Prostate gland (tissue), 2 donors: ENCODE data around the gene UVRAG. TPM values are rescaled to one million over a fixed set of nuclear protein-coding genes. Genes with fewer than 3 reads are reported as not detected.

Experiments
- DNase-seq: peaks from one replicate; pipeline ENCODE4 v3.0.0-alpha.2; 2019; ENCODE audit warnings: low spot score
- H3K27ac ChIP-seq, 2 donors: fragments of 200-600 bp; sonication (generic); 2 replicates each; pipeline ENCODE4 v1.5.1; 2017 to 2019
- H3K27me3 ChIP-seq: fragments of 200-600 bp; sonication (generic); replicated peaks from 2 replicates; pipeline ENCODE4 v1.5.1; 2019; ENCODE audit not compliant: insufficient read depth
- H3K36me3 ChIP-seq, 2 donors: fragments of 200-600 bp; sonication (generic); 1 replicate in 1 of 2; 2 replicates in 1 of 2; pipeline versions ENCODE4 v1.5.1 to v1.8.1; 2017 to 2019
- H3K4me1 ChIP-seq: fragments of 200-600 bp; sonication (generic); replicated peaks from 2 replicates; pipeline ENCODE4 v1.5.1; 2019
- H3K4me3 ChIP-seq, 2 donors: fragments of 200-600 bp; sonication (generic); 2 replicates each; pipeline ENCODE4 v1.5.1; 2017 to 2019
- H3K9me3 ChIP-seq: fragments of 200-600 bp; sonication (generic); 2 replicates; pipeline ENCODE4 v1.5.1; 2017
- CTCF ChIP-seq, 4 experiments: fragments of 200-600 bp in 2 of 4; fragments of 450-650 bp in 2 of 4; sonication (generic) in 2 of 4; IDR thresholded peaks; 1 replicate in 3 of 4; 2 replicates in 1 of 4; pipeline ENCODE4 v1.5.1; 2016 to 2019; ENCODE audit warnings: antibody characterized with exemption in 4 of 4, mild to moderate bottlenecking in 2 of 4, moderate library complexity in 2 of 4
- POLR2A ChIP-seq: fragments of 450-650 bp; IDR thresholded peaks from one replicate; pipeline ENCODE4 v1.6.1; 2016; ENCODE audit warnings: antibody characterized with exemption, mild to moderate bottlenecking
- POLR2AphosphoS5 ChIP-seq: sonication (generic); formaldehyde crosslinking; IDR thresholded peaks from one replicate; pipeline ENCODE4 v1.6.1; 2017; ENCODE audit warnings: antibody characterized with exemption
- WGBS: methylation state at CpG from one replicate; pipeline ENCODE4 v1.1.5; 2018; 5-methylcytosine and 5-hydroxymethylcytosine counted together
- intact Hi-C: fragments of 100-400 bp; cut with DNase I; formaldehyde crosslinking; loops from one replicate; pipeline ENCODE4 v1.14.2; 2022
- total RNA-seq, 2 donors: library from RNA; depleted of rRNA; stranded (reverse); fragments of >200 nt; gene quantifications; one replicate each; pipeline ENCODE4 v1.1.0, GENCODE V29; 2016

The UVRAG gene
- total RNA-seq, 2 donors from 2014 or later = 13.9 to 25.2 TPM

- H3K4me1 ChIP-seq = no peaks in the 10 kb centered on the region
- no peak for DNase-seq
- no peaks in the 10 kb centered on the region for H3K36me3 ChIP-seq
- no peak overlapping the region for H3K4me3 ChIP-seq
- intact Hi-C loops = no loop called here
- TF ChIP-seq POLR2AphosphoS5 (no peak), POLR2A (no peak), CTCF (IDR thresholded peaks at IDR 0.05) (no peak)
- no peaks in the 10 kb centered on the region for H3K9me3 ChIP-seq
- 94% methylated on average over 3 of the region's 3 CpGs for WGBS
- H3K27ac ChIP-seq = no peak overlapping the region
- H3K27me3 ChIP-seq = no peaks in the 10 kb centered on the region
These were observed 273.5 kb downstream of the UVRAG start for GRCh38 chr11:76088511-76088910.

- no peaks in the 10 kb centered on the region for H3K36me3 ChIP-seq
- no peak overlapping the region for H3K27ac ChIP-seq
- DNase-seq = no peak
- intact Hi-C loops = no loop called here
- no peaks in the 10 kb centered on the region for H3K4me1 ChIP-seq
- WGBS = 95% methylated on average over 2 of the region's 2 CpGs
- H3K9me3 ChIP-seq = no peaks in the 10 kb centered on the region
- no peak for TF ChIP-seq POLR2A
- TF ChIP-seq CTCF (IDR thresholded peaks at IDR 0.05) = no peak
- no peak for TF ChIP-seq POLR2AphosphoS5
- no peaks in the 10 kb centered on the region for H3K27me3 ChIP-seq
- H3K4me3 ChIP-seq = no peak overlapping the region
These were observed 275.2 kb downstream of the UVRAG start for GRCh38 chr11:76090174-76090573.

GRCh38 chr11:76090821-76091220 lies 275.8 kb downstream of the UVRAG start:
- DNase-seq = no peak
- intact Hi-C loops = no loop called here
- H3K4me3 ChIP-seq = no peak overlapping the region
- TF ChIP-seq CTCF (IDR thresholded peaks at IDR 0.05) = no peak
- no peak for TF ChIP-seq POLR2AphosphoS5
- WGBS = 98% methylated on average over 1 of the region's 1 CpG
- H3K9me3 ChIP-seq = no peaks in the 10 kb centered on the region
- no peak overlapping the region for H3K27ac ChIP-seq
- H3K27me3 ChIP-seq = no peaks in the 10 kb centered on the region
- no peaks in the 10 kb centered on the region for H3K36me3 ChIP-seq
- no peaks in the 10 kb centered on the region for H3K4me1 ChIP-seq

GRCh38 chr11:76094740-76095139 lies 279.7 kb downstream of the UVRAG start:
- no peak overlapping the region for H3K4me3 ChIP-seq
- H3K4me1 ChIP-seq = no peaks in the 10 kb centered on the region
- H3K27ac ChIP-seq = no peak overlapping the region
- TF ChIP-seq POLR2A = no peak
- TF ChIP-seq POLR2AphosphoS5 = no peak
- no peak for TF ChIP-seq CTCF (IDR thresholded peaks at IDR 0.05)
- intact Hi-C loops = no loop called here
- no peak for DNase-seq
- no peaks in the 10 kb centered on the region for H3K9me3 ChIP-seq
- H3K36me3 ChIP-seq = no peaks in the 10 kb centered on the region
- 88% methylated on average over 4 of the region's 4 CpGs for WGBS
- no peaks in the 10 kb centered on the region for H3K27me3 ChIP-seq

GRCh38 chr11:76095891-76096290 lies 280.9 kb downstream of the UVRAG start:
- Histone ChIP-seq H3K36me3 (no peaks in the 10 kb centered on the region), H3K27ac (no peak overlapping the region), H3K4me3 (no peak overlapping the region), H3K9me3 (no peaks in the 10 kb centered on the region), H3K27me3 (no peaks in the 10 kb centered on the region), H3K4me1 (no peaks in the 10 kb centered on the region)
- TF ChIP-seq POLR2A = no peak
- no peak for TF ChIP-seq POLR2AphosphoS5
- TF ChIP-seq CTCF (IDR thresholded peaks at IDR 0.05) = no peak
- intact Hi-C loops = no loop called here
- no peak for DNase-seq
